A549 (cell line): Measurements from ENCODE around the gene ZNF804B. TPM values are rescaled to one million over a fixed set of nuclear protein-coding genes. Genes with fewer than 3 reads are reported as not detected.

Experiments
- ATAC-seq, 2 experiments: fragments of 200-7000 bp in 1 of 2; fragments of >200 bp in 1 of 2; cut with Nextera tagmentation in 1 of 2; cut with Tn5 transposase in 1 of 2; 3 replicates each; pipeline versions ENCODE4 v1.8.0 to v1.9.1; 2018 to 2020; ENCODE audit warnings: mild to moderate bottlenecking in 1 of 2, moderate library complexity in 1 of 2
- CTCF ChIA-PET: fragments of 300-600 bp; sonication (Branson Sonifier 250); formaldehyde crosslinking; extraction: SDS; loops from one replicate; lab custom pipeline; 2021; ENCODE audit warnings: antibody characterized with exemption, inconsistent platforms; lab: Yijun Ruan, JAX
- POLR2A ChIA-PET: fragments of 350-600 bp; formaldehyde crosslinking; extraction: SDS; loops from one replicate; lab custom pipeline; 2021; ENCODE audit warnings: antibody characterized with exemption, inconsistent platforms; lab: Yijun Ruan, JAX
- DNase-seq, 2 experiments: peaks; one replicate each; pipeline versions ENCODE4 v3.0.0 to v3.0.0-alpha.2; 2011 to 2016; ENCODE audit warnings: low read depth in 1 of 2, low spot score in 1 of 2
- FAIRE-seq: peaks from 2 replicates; lab custom pipeline; 2011; peaks lifted over from hg19 to GRCh38; lab: Jason Lieb, UNC
- H3K27ac ChIP-seq, 2 experiments: fragments of >200 bp; sonication (Bioruptor Twin); formaldehyde crosslinking; 3 replicates each; pipeline ENCODE4 v1.5.1; 2016 to 2017
- H3K4me1 ChIP-seq: fragments of >200 bp; sonication (Bioruptor Twin); formaldehyde crosslinking; 3 replicates; pipeline ENCODE4 v1.6.1; 2016
- H3K4me2 ChIP-seq: fragments of >200 bp; sonication (Bioruptor Twin); formaldehyde crosslinking; 3 replicates; pipeline ENCODE4 v1.6.1; 2016
- H3K4me3 ChIP-seq: fragments of >200 bp; sonication (Bioruptor Twin); formaldehyde crosslinking; 3 replicates; pipeline ENCODE4 v1.5.1; 2016
- H3K9me3 ChIP-seq: fragments of >200 bp; sonication (Bioruptor Twin); formaldehyde crosslinking; 3 replicates; pipeline ENCODE4 v1.6.1; 2016
- CEBPB ChIP-seq, 2 experiments: fragments of >200 bp in 1 of 2; sonication (Bioruptor Twin) in 1 of 2; formaldehyde crosslinking in 1 of 2; IDR thresholded peaks; 2 replicates each; pipeline ENCODE4 v1.6.1; 2012 to 2016
- CHD2 ChIP-seq: fragments of 150-350 bp; IDR thresholded peaks from 2 replicates; pipeline ENCODE4 v1.6.1; 2014; ENCODE audit warnings: low read length; ENCODE audit not compliant: partially characterized antibody
- CHD4 ChIP-seq: fragments of 200-600 bp; sonication (generic); IDR thresholded peaks from 2 replicates; pipeline ENCODE4 v1.6.1; 2016; ENCODE audit warnings: antibody characterized with exemption, mild to moderate bottlenecking, borderline replicate concordance
- CTCF ChIP-seq: fragments of >200 bp; sonication (Bioruptor Twin); formaldehyde crosslinking; IDR thresholded peaks from 3 replicates; pipeline ENCODE4 v1.5.1; 2016
- E2F6 ChIP-seq: IDR thresholded peaks from 2 replicates; pipeline ENCODE4 v1.6.1; 2012; ENCODE audit warnings: low read depth, borderline replicate concordance
- EHMT2 ChIP-seq: fragments of 200-600 bp; sonication (generic); IDR thresholded peaks from 2 replicates; pipeline ENCODE4 v1.6.1; 2016; ENCODE audit warnings: antibody characterized with exemption, low read depth, mild to moderate bottlenecking, moderate library complexity
- FOSL2 ChIP-seq, 2 experiments: fragments of 450-650 bp in 1 of 2; fragments of >200 bp in 1 of 2; sonication (Bioruptor Twin) in 1 of 2; formaldehyde crosslinking; IDR thresholded peaks; 2 replicates each; pipeline versions ENCODE4 v1.5.0 to v1.6.1; 2016 to 2020; ENCODE audit warnings: mild to moderate bottlenecking in 1 of 2, moderate library complexity in 1 of 2
- HDAC2 ChIP-seq: fragments of 200-600 bp; sonication (generic); IDR thresholded peaks from 2 replicates; pipeline ENCODE4 v1.6.1; 2016
- HEYL ChIP-seq: fragments of 250-450 bp; sonication (Bioruptor Pico); IDR thresholded peaks from 2 replicates; pipeline ENCODE4 v1.8.0; 2021; ENCODE audit warnings: mild to moderate bottlenecking, moderate library complexity
- HOXA7 ChIP-seq: fragments of 250-450 bp; sonication (Bioruptor Pico); IDR thresholded peaks from 2 replicates; pipeline ENCODE4 v1.5.0; 2020; ENCODE audit warnings: mild to moderate bottlenecking, moderate library complexity
- HOXB13 ChIP-seq: fragments of 250-450 bp; sonication (Bioruptor Pico); IDR thresholded peaks from 2 replicates; pipeline ENCODE4 v1.5.0; 2020; ENCODE audit warnings: low read depth, mild to moderate bottlenecking, moderate library complexity
- JUNB ChIP-seq: fragments of >200 bp; sonication (Bioruptor Twin); formaldehyde crosslinking; IDR thresholded peaks from 2 replicates; pipeline ENCODE4 v1.6.1; 2016
- MAFK ChIP-seq: fragments of 450-650 bp; IDR thresholded peaks from 2 replicates; pipeline ENCODE4 v1.6.1; 2014; ENCODE audit not compliant: partially characterized antibody
- MYC ChIP-seq: IDR thresholded peaks from 2 replicates; pipeline ENCODE4 v1.6.1; 2012; ENCODE audit warnings: mild to moderate bottlenecking, inconsistent platforms, low read length, improper control_type of control experiment, borderline replicate concordance
- NPAS2 ChIP-seq: fragments of 250-450 bp; sonication (Bioruptor Pico); IDR thresholded peaks from 2 replicates; pipeline ENCODE4 v1.8.0; 2022; ENCODE audit warnings: mild to moderate bottlenecking, moderate library complexity, borderline replicate concordance
- NR3C1 ChIP-seq: fragments of >200 bp; sonication (Bioruptor Twin); formaldehyde crosslinking; IDR thresholded peaks from 3 replicates; pipeline ENCODE4 v1.6.1; 2017
- POLR2AphosphoS2 ChIP-seq: conservative IDR thresholded peaks from 2 replicates; pipeline ENCODE4 v1.6.1; 2012; ENCODE audit warnings: low read length, improper control_type of control experiment, inconsistent platforms
- REST ChIP-seq: fragments of 200-600 bp; sonication (generic); IDR thresholded peaks from 2 replicates; pipeline ENCODE4 v1.6.1; 2016; ENCODE audit warnings: antibody characterized with exemption, mild to moderate bottlenecking, moderate library complexity
- RNF2 ChIP-seq: fragments of 200-600 bp; sonication (generic); IDR thresholded peaks from 2 replicates; pipeline ENCODE4 v1.6.1; 2016; ENCODE audit warnings: low read depth, mild to moderate bottlenecking, antibody characterized with exemption, moderate library complexity, borderline replicate concordance
- TFCP2L1 ChIP-seq: fragments of 250-450 bp; sonication (Bioruptor Pico); IDR thresholded peaks from 2 replicates; pipeline ENCODE4 v1.5.0; 2021; ENCODE audit warnings: mild to moderate bottlenecking
- ZFP36 ChIP-seq: fragments of 450-650 bp; IDR thresholded peaks from 2 replicates; pipeline ENCODE4 v1.6.1; 2014; ENCODE audit warnings: borderline replicate concordance; ENCODE audit not compliant: partially characterized antibody
- ZSCAN20 ChIP-seq: fragments of 250-450 bp; sonication (Bioruptor Pico); IDR thresholded peaks from 2 replicates; pipeline ENCODE4 v1.8.0; 2022; ENCODE audit warnings: mild to moderate bottlenecking, moderate library complexity
- WGBS: methylation state at CpG from one replicate; pipeline ENCODE4 v1.1.6; 2017; ENCODE audit errors: missing lambda C conversion rate; 5-methylcytosine and 5-hydroxymethylcytosine counted together
- polyA plus RNA-seq, 4 experiments: library from polyadenylated mRNA; depleted of rRNA in 3 of 4; stranded (reverse); fragments of >200 nt; fragmentation: RNase III in 1 of 4; extraction: RNeasy Plus Mini Kit Qiagen cat#74134 plus additional on column Dnase treatment in 1 of 4; gene quantifications; 2 replicates in 3 of 4; 3 replicates in 1 of 4; pipeline ENCODE4 v1.2.3, GENCODE V29; 2011 to 2017

Gene ZNF804B
- polyA plus RNA-seq, 2 of the 4 experiments (the other 2 are of a cell fraction) = not detected

- no peak for DNase-seq
- no peak for FAIRE-seq
- H3K27ac ChIP-seq = no peak overlapping the region
- 5% methylated on average over 1 of the region's 1 CpG for WGBS
- H3K4me1 ChIP-seq = no peaks in the 10 kb centered on the region
- TF ChIP-seq HEYL (CRISPR knock-in tag) = no peak
- no peak for TF ChIP-seq HDAC2
- no peak for TF ChIP-seq MAFK
- no peak for TF ChIP-seq EHMT2
- TF ChIP-seq NR3C1 = no peak
- TF ChIP-seq HOXA7 = no peak
- no peak overlapping the region for H3K4me3 ChIP-seq
- no peak overlapping the region for H3K4me2 ChIP-seq
- CTCF ChIA-PET = no interaction called here
- no peak for ATAC-seq
- POLR2A ChIA-PET = no interaction called here
- no peaks in the 10 kb centered on the region for H3K9me3 ChIP-seq
Observed at GRCh38 chr7:88951826-88952225, 192.3 kb downstream of the ZNF804B start.

- H3K9me3 ChIP-seq = no peaks in the 10 kb centered on the region
- no peak overlapping the region for H3K4me2 ChIP-seq
- ChIA-PET CTCF (no interaction called here), POLR2A (no interaction called here)
- no peak overlapping the region for H3K4me3 ChIP-seq
- FAIRE-seq = no peak
- no peak for DNase-seq
- no peak for ATAC-seq
- H3K27ac ChIP-seq = no peak overlapping the region
- H3K4me1 ChIP-seq = no peaks in the 10 kb centered on the region
- TF ChIP-seq HOXA7 (no peak), NPAS2 (CRISPR knock-in tag) (no peak), CTCF (no peak), TFCP2L1 (CRISPR knock-in tag) (no peak), ZSCAN20 (CRISPR knock-in tag) (no peak), FOSL2 (IDR thresholded peaks at IDR 0.05) (no peak), FOSL2 (CRISPR knock-in tag; IDR thresholded peaks at IDR 0.05) (no peak), HOXB13 (CRISPR knock-in tag) (no peak), MAFK (no peak)
- TF ChIP-seq, all 56 proteins: peak for 0
Observed at GRCh38 chr7:88964418-88964817, 204.9 kb downstream of the ZNF804B start.

- ATAC-seq (no peak), DNase-seq (no peak), FAIRE-seq (no peak)
- CTCF ChIA-PET = no interaction called here
- POLR2A ChIA-PET = no interaction called here
- no peak overlapping the region for H3K4me3 ChIP-seq
- H3K9me3 ChIP-seq = no peaks in the 10 kb centered on the region
- TF ChIP-seq CHD2 (no peak), MYC (no peak), CHD4 (no peak)
- no peak overlapping the region for H3K27ac ChIP-seq
- WGBS = 14% methylated on average over 4 of the region's 4 CpGs
- H3K4me1 ChIP-seq = no peaks in the 10 kb centered on the region
- no peak overlapping the region for H3K4me2 ChIP-seq
Observed at GRCh38 chr7:88965371-88965770, 205.9 kb downstream of the ZNF804B start.

GRCh38 chr7:88967432-88967831 is 207.9 kb downstream of the ZNF804B start:
- FAIRE-seq (no peak), DNase-seq (no peak), ATAC-seq (no peak)
- no peak overlapping the region for H3K27ac ChIP-seq
- POLR2A ChIA-PET = no interaction called here
- H3K4me2 ChIP-seq = no peak overlapping the region
- H3K4me3 ChIP-seq = no peak overlapping the region
- H3K4me1 ChIP-seq = no peaks in the 10 kb centered on the region
- 0% methylated on average over 4 of the region's 4 CpGs for WGBS
- CTCF ChIA-PET = no interaction called here
- H3K9me3 ChIP-seq = no peaks in the 10 kb centered on the region
- TF ChIP-seq POLR2AphosphoS2 (no peak), E2F6 (no peak), NR3C1 (no peak), JUNB (no peak), REST (no peak), RNF2 (no peak), CEBPB (IDR thresholded peaks at IDR 0.05) (no peak), ZFP36 (no peak)
